Vagina (tissue), 2 donors: ENCODE results near the gene TMEM79. TPM values are rescaled to one million over a fixed set of nuclear protein-coding genes. Genes with fewer than 3 reads are reported as not detected.
A peak's percentile ranks its signal among the peaks of the same experiment; 100 is the strongest.

Source experiments
- DNase-seq, 2 donors: peaks; one replicate each; pipeline ENCODE4 v3.0.0-alpha.2; 2017; ENCODE audit errors: extremely low spot score in 2 of 2
- H3K27ac ChIP-seq: fragments of 200-600 bp; sonication (generic); one replicate; pipeline ENCODE4 v1.5.1; 2019
- H3K27me3 ChIP-seq: fragments of 200-600 bp; sonication (generic); one replicate; pipeline ENCODE4 v1.5.1; 2019
- H3K36me3 ChIP-seq, 2 donors: fragments of 200-600 bp; sonication (generic); one replicate each; pipeline ENCODE4 v1.5.1; 2017 to 2019
- H3K4me1 ChIP-seq: fragments of 200-600 bp; sonication (generic); one replicate; pipeline ENCODE4 v1.5.1; 2019
- H3K4me3 ChIP-seq, 2 donors: fragments of 200-600 bp; sonication (generic); 1 replicate in 1 of 2; 2 replicates in 1 of 2; pipeline ENCODE4 v1.5.1; 2016 to 2019
- H3K9me3 ChIP-seq: fragments of 200-600 bp; sonication (generic); one replicate; pipeline ENCODE4 v1.5.1; 2019
- CTCF ChIP-seq, 3 experiments: fragments of 450-650 bp in 2 of 3; fragments of 200-600 bp in 1 of 3; sonication (generic) in 1 of 3; IDR thresholded peaks; one replicate each; pipeline ENCODE4 v1.5.1; 2017 to 2019; ENCODE audit warnings: antibody characterized with exemption in 3 of 3, mild to moderate bottlenecking in 2 of 3, moderate library complexity in 2 of 3
- POLR2A ChIP-seq, 2 donors: fragments of 450-650 bp; IDR thresholded peaks; one replicate each; pipeline ENCODE4 v1.6.1; 2017; ENCODE audit warnings: antibody characterized with exemption in 2 of 2, mild to moderate bottlenecking in 2 of 2, moderate library complexity in 2 of 2
- POLR2AphosphoS5 ChIP-seq, 2 donors: sonication (generic); formaldehyde crosslinking; IDR thresholded peaks; one replicate each; pipeline ENCODE4 v1.9.0; 2017; ENCODE audit warnings: antibody characterized with exemption in 2 of 2, mild to moderate bottlenecking in 2 of 2, low read depth in 1 of 2; ENCODE audit not compliant: insufficient read depth in 1 of 2
- intact Hi-C: fragments of 100-400 bp; cut with DNase I; formaldehyde crosslinking; loops from one replicate; pipeline ENCODE4 v1.15.1; 2023
- total RNA-seq: library from RNA; depleted of rRNA; stranded (reverse); fragments of >200 nt; gene quantifications from one replicate; pipeline ENCODE4 v1.2.3, GENCODE V29; 2016

Gene TMEM79
- total RNA-seq, 1 donor from 2014 or later, result 27.3 TPM

GRCh38 chr1:156337052-156337887, 53.1 kb downstream of the TMEM79 start:
- Histone ChIP-seq H3K9me3 (no peaks in the 10 kb centered on the region), H3K27me3 (no peaks in the 10 kb centered on the region), H3K4me3 (peak overlapping the region; percentile 77 to 96), H3K27ac (peak overlapping the region; percentile 92), H3K4me1 (peaks cover 21% of the 10 kb centered on the region), H3K36me3 (peaks cover 0 to 37% of the 10 kb centered on the region in 2 donors)
- no peak for DNase-seq
- intact Hi-C loops, result no loop called here
- TF ChIP-seq CTCF (IDR thresholded peaks at IDR 0.05) (no peak), POLR2AphosphoS5 (IDR thresholded peaks at IDR 0.05; ENCODE audit: insufficient read depth in 1 of 2, low read depth in 1 of 2) (no peak), POLR2A (IDR thresholded peaks at IDR 0.05) (no peak)

- Histone ChIP-seq H3K4me1 (peaks cover 21% of the 10 kb centered on the region), H3K27ac (peak overlapping the region; percentile 92), H3K4me3 (peak overlapping the region; percentile 77 to 96), H3K9me3 (no peaks in the 10 kb centered on the region), H3K27me3 (no peaks in the 10 kb centered on the region), H3K36me3 (peaks cover 0 to 31% of the 10 kb centered on the region in 2 donors)
- DNase-seq, result no peak
- intact Hi-C loops, result no loop called here
- TF ChIP-seq CTCF (IDR thresholded peaks at IDR 0.05), result no peak
- TF ChIP-seq POLR2AphosphoS5 (IDR thresholded peaks at IDR 0.05; ENCODE audit: insufficient read depth in 1 of 2, low read depth in 1 of 2), result no peak
- no peak for TF ChIP-seq POLR2A (IDR thresholded peaks at IDR 0.05)
Measured at GRCh38 chr1:156337888-156338179, 53.7 kb downstream of the TMEM79 start.

GRCh38 chr1:156338180-156338976, 54.3 kb downstream of the TMEM79 start, which contains the start of the genes CCT3 and TSACC:
TSS of gene CCT3 (minus strand) at chr1:156338292. CDS start at chr1:156338184, 108 bp downstream.
TSS of gene TSACC (plus strand) at chr1:156338526. CDS start at chr1:156339758, 1,232 bp downstream.
- peak within 1 kb of the TSS; percentile 92 for H3K27ac ChIP-seq
- peaks cover 21% of the 10 kb centered on the region for H3K4me1 ChIP-seq
- no peaks in the 10 kb centered on the region for H3K9me3 ChIP-seq
- no peaks in the 10 kb centered on the region for H3K27me3 ChIP-seq
- peak; percentile 99 for DNase-seq
- intact Hi-C loops, result no loop called here
- TF ChIP-seq POLR2A (IDR thresholded peaks at IDR 0.05) (peak in 1 of 2 donors; percentile 59), POLR2AphosphoS5 (IDR thresholded peaks at IDR 0.05; ENCODE audit: insufficient read depth in 1 of 2, low read depth in 1 of 2) (peak; percentile 89 to 96), CTCF (IDR thresholded peaks at IDR 0.05) (no peak)
- H3K36me3 ChIP-seq, result peaks cover 0 to 25% of the 10 kb centered on the region in 2 donors
- H3K4me3 ChIP-seq, result peak within 1 kb of the TSS; percentile 77 to 96

Other genes starting within 250 kb of the TMEM79 start
- gene UBQLN4, start 230.5 kb upstream of the TMEM79 start, total RNA-seq, result 27.0 TPM
- 73.9 TPM for gene LAMTOR2, start 229.5 kb upstream of the TMEM79 start, total RNA-seq
- 52.1 TPM for gene RAB25, start 223.2 kb upstream of the TMEM79 start, total RNA-seq
- 1.2 TPM for gene MEX3A, start 201.9 kb upstream of the TMEM79 start, total RNA-seq
- 436 TPM for gene LMNA, start 169.6 kb upstream of the TMEM79 start, total RNA-seq
- 18.7 TPM for gene SEMA4A, start 130.7 kb upstream of the TMEM79 start, total RNA-seq
- gene SLC25A44, start 90.2 kb upstream of the TMEM79 start, total RNA-seq, result 14.0 TPM
- 44.7 TPM for gene PMF1, start 71.3 kb upstream of the TMEM79 start, total RNA-seq
- gene BGLAP, start 42.1 kb upstream of the TMEM79 start, total RNA-seq, result not detected
- 2.0 TPM for gene PAQR6, start 36.3 kb upstream of the TMEM79 start, total RNA-seq
- gene SMG5, start 1.5 kb upstream of the TMEM79 start, total RNA-seq, result 57.7 TPM
- 36.1 TPM for gene GLMP, start 11.4 kb downstream of the TMEM79 start, total RNA-seq
- gene VHLL, start 15.0 kb downstream of the TMEM79 start, total RNA-seq, result not detected
- gene CCT3, start 54.0 kb downstream of the TMEM79 start, total RNA-seq, result 186 TPM
- gene TSACC, start 54.2 kb downstream of the TMEM79 start, total RNA-seq, result not detected
- not detected for gene RHBG, start 84.9 kb downstream of the TMEM79 start, total RNA-seq
- gene MEF2D, start 216.4 kb downstream of the TMEM79 start, total RNA-seq, result 33.9 TPM